ENCODE data around the gene DDX42. TPM values are rescaled to one million over a fixed set of nuclear protein-coding genes. Genes with fewer than 3 reads are reported as not detected.
A peak's percentile ranks its signal among the peaks of the same experiment; 100 is the strongest.

Gene DDX42
- total and polyA plus RNA-seq, 2 of the 13 experiments (the other 11 are each of a cell fraction or from before 2014, with no cell fraction given) = 87.2 to 92.9 TPM

DNA sequence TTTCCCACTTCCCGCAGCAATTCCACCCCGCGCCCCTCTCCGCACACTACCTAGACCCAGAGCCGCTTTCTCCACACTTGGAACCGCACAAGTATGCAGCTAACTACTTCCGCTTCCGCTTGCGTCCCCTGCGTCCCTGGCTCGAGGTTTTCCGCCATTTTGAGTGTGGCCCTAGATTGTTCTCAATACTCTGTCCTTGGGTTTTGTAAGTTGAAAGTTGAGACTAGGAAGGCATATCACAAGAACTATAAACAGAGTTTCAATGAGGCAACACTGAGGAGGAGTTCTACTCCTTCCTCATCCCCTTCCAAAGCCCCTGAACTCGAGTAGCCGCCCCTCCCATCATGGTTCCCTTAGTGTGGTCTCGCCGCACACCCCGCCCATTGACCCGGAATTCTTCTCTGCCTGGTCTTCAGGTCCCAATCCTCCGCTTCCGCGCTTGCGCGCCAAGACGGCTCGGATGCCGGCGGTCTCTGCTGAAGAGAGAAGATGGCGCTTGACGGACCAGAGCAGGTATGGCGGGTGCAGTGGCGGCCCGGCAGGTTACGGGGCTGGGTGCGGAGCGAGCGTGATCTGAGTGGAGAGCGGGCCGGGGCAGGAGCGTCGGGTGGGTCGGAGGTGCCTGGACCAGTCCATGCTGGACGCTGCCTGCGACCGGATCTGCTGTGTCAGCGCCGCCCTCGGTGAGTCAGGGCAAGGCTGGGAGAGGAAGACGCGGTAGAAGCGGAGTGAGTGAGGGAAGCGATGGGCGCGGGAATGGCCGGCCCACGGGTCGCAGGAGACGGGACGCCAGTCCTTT lies 53.2 kb downstream of the DDX42 start, which contains the start of the genes FTSJ3 and PSMC5 (continued):
- TF ChIP-seq ZNF512B (CRISPR knock-in tag; IDR thresholded peaks at IDR 0.05; ENCODE audit: borderline replicate concordance) (no peak), ATF2 (CRISPR knock-in tag; IDR thresholded peaks at IDR 0.05) (peak; percentile 65; the same call in 1 of the 2 replicates), ZMYM4 (CRISPR knock-in tag; IDR thresholded peaks at IDR 0.05) (peak; percentile 68), SMARCE1 (IDR thresholded peaks at IDR 0.05; ENCODE audit: borderline replicate concordance) (no peak), ZBTB7B (CRISPR knock-in tag; IDR thresholded peaks at IDR 0.05) (no peak), ARID5B (CRISPR knock-in tag; IDR thresholded peaks at IDR 0.05) (peak; percentile 9), RFXAP (CRISPR knock-in tag; IDR thresholded peaks at IDR 0.05; ENCODE audit: borderline replicate concordance) (no peak; the same call in 1 of the 2 replicates), MTA3 (CRISPR knock-in tag; IDR thresholded peaks at IDR 0.05) (no peak), PITX1 (CRISPR knock-in tag; IDR thresholded peaks at IDR 0.05) (peak; percentile 71), SSRP1 (CRISPR knock-in tag; IDR thresholded peaks at IDR 0.05) (no peak), ATF3 (CRISPR knock-in tag; IDR thresholded peaks at IDR 0.05) (peak; percentile 54; the same call in 1 of the 2 replicates), ZSCAN29 (CRISPR knock-in tag; conservative IDR thresholded peaks at IDR 0.05) (peak; percentile 96), BCL6 (CRISPR knock-in tag; IDR thresholded peaks at IDR 0.05) (0 out of 2 replicates have a peak, but pooled peaks have one; percentile 35), SMAD3 (CRISPR knock-in tag; IDR thresholded peaks at IDR 0.05) (peak; percentile 68; the same call in 1 of the 2 replicates), SPEN (CRISPR knock-in tag; IDR thresholded peaks at IDR 0.05; ENCODE audit: low read depth) (peak; percentile 82), NCOA1 (CRISPR knock-in tag; IDR thresholded peaks at IDR 0.05) (peak; percentile 79; the same call in 1 of the 2 replicates)
- TF ChIP-seq, protein P1, sequence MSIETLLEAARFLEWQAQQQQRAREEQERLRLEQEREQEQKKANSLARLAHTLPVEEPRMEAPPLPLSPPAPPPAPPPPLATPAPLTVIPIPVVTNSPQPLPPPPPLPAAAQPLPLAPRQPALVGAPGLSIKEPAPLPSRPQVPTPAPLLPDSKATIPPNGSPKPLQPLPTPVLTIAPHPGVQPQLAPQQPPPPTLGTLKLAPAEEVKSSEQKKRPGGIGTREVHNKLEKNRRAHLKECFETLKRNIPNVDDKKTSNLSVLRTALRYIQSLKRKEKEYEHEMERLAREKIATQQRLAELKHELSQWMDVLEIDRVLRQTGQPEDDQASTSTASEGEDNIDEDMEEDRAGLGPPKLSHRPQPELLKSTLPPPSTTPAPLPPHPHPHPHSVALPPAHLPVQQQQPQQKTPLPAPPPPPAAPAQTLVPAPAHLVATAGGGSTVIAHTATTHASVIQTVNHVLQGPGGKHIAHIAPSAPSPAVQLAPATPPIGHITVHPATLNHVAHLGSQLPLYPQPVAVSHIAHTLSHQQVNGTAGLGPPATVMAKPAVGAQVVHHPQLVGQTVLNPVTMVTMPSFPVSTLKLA (IDR thresholded peaks at IDR 0.05) = no peak; the same call in 1 of the 2 replicates
- TF ChIP-seq, protein P2, sequence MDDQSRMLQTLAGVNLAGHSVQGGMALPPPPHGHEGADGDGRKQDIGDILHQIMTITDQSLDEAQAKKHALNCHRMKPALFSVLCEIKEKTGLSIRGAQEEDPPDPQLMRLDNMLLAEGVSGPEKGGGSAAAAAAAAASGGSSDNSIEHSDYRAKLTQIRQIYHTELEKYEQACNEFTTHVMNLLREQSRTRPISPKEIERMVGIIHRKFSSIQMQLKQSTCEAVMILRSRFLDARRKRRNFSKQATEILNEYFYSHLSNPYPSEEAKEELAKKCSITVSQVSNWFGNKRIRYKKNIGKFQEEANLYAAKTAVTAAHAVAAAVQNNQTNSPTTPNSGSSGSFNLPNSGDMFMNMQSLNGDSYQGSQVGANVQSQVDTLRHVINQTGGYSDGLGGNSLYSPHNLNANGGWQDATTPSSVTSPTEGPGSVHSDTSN (CRISPR knock-in tag; IDR thresholded peaks at IDR 0.05; ENCODE audit: borderline replicate concordance) = no peak
